ENCODE results near the gene DNAH8. TPM values are rescaled to one million over a fixed set of nuclear protein-coding genes. Genes with fewer than 3 reads are reported as not detected.

The DNAH8 gene
- total RNA-seq, 1 donor = under 0.01 TPM

DNA sequence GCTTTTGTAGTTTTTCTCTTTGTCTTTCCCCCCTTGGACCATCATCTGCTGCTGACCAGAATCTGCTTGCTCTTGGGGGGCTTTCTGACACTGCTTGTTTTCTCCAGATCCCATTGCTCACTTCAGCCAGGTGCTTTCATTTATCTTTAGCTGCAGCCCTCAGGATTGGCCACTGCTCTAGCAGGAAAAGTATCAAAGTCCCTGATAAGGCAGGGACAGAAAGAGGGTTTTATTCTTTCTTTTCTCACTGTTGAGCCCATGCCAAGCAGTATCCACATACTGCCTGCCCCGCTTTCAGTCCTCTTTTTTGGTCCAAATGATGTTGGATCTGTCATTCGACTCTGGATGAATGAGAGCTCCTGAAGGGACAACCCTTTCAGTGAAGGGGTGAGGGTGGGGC lies 141.4 kb downstream of the DNAH8 start:
- TF ChIP-seq, protein P1, sequence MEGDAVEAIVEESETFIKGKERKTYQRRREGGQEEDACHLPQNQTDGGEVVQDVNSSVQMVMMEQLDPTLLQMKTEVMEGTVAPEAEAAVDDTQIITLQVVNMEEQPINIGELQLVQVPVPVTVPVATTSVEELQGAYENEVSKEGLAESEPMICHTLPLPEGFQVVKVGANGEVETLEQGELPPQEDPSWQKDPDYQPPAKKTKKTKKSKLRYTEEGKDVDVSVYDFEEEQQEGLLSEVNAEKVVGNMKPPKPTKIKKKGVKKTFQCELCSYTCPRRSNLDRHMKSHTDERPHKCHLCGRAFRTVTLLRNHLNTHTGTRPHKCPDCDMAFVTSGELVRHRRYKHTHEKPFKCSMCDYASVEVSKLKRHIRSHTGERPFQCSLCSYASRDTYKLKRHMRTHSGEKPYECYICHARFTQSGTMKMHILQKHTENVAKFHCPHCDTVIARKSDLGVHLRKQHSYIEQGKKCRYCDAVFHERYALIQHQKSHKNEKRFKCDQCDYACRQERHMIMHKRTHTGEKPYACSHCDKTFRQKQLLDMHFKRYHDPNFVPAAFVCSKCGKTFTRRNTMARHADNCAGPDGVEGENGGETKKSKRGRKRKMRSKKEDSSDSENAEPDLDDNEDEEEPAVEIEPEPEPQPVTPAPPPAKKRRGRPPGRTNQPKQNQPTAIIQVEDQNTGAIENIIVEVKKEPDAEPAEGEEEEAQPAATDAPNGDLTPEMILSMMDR (IDR thresholded peaks at IDR 0.05; ENCODE audit: insufficient read depth, low read depth, low read length) = no peak
- H3K4me3 ChIP-seq (ENCODE audit: low read depth, low read length) = no peak overlapping the region
- no peak for DNase-seq (ENCODE audit: low read depth)

DNA sequence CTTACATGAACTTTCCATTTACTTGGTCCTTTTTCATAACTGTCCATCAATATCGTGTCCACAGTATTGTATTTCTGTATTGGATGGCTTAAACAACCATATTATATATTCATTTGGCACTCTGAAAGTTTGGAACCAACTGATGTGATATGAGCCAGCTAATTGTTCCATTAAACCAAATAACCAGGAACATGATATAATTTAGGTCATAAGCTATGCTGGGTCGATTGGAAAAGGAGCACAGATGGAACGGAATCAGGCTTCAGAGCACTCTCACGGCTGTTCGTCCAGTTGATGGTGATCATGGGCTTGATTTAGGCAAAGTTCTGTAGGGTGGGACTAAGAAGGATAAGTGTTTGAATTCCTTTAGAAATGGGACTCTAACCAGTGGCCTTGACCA lies 142.7 kb downstream of the DNAH8 start:
- TF ChIP-seq, protein P1 (IDR thresholded peaks at IDR 0.05; ENCODE audit: insufficient read depth, low read depth, low read length) = no peak
- DNase-seq (ENCODE audit: low read depth) = no peak
- H3K4me3 ChIP-seq (ENCODE audit: low read depth, low read length) = no peak overlapping the region

DNA sequence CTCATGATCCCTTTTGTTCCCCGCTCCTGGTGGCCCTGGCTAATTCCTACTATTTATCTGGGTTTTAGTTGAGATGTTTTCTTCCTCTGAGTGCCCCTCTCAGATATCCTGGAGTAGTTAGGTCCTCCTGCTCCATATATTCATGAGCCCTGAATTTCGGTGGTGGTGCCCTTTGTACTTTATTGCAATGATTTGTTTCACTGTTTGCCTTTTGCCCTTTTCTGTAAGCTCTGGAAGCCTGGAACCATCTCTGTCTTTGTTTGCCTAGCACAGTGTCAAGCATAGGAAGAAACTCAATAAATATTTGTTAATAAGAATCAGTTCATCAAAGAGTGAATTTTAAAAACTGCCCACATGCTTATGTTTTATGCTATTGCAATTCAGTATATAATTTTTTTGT lies 144.9 kb downstream of the DNAH8 start:
- no peak for DNase-seq (ENCODE audit: low read depth)
- no peak overlapping the region for H3K4me3 ChIP-seq (ENCODE audit: low read depth, low read length)
- TF ChIP-seq, protein P1 (IDR thresholded peaks at IDR 0.05; ENCODE audit: insufficient read depth, low read depth, low read length) = no peak

DNA sequence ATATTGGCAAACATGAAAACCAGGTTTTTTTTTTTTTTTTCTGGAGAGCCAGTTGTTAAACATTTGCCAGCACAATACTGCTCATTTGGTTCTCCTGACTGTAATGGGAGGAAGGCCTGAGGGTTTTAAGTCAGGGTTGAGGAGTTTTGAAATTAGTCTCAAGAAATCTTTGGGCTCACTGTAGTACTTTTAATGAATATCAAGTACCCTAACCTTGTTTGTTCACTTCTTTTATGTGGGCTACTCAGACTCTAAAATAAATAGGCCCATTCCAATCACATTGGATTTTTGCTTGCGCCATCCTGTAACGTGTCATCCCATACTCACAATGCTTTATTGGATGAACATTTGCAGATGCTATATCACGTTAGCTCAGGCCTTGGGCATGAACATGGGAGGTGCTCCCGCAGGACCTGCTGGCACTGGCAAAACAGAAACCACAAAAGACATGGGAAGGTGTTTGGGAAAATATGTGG lies 146.9 kb downstream of the DNAH8 start:
- no peak overlapping the region for H3K4me3 ChIP-seq (ENCODE audit: low read depth, low read length)

DNA sequence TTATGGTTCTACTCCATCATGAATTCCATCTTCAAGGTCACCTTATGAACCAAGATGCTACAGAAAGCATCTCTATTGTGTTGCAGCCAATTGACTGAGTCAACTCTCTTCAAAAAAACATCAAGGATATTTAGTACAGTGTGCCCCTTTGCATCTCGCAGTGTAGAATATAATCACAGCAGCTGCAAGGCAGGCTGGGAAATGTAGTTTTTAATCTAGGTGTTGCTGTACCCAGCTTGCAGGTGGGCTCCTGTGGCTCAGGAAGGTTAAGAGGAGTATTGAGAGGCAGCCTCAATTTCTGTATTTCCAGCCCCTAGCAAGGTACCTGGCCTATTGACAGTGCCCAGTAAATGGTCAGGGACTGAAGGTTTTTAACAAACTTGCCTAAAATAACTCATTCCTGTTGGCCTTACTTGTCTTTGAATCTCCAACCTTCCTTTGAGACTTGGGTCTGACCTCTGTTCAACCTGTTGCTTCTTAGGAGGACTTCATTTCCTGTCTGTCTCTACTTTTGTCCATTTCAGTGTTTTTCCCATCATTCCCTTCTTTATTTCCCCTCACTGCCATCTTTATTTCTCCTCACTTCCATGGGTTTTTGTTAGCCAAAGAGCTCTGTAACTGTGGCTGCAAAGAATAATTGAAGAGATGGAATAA lies 150.5 kb downstream of the DNAH8 start:
- no peak for DNase-seq (ENCODE audit: low read depth)
- H3K4me3 ChIP-seq (ENCODE audit: low read depth, low read length) = no peak overlapping the region
- TF ChIP-seq, protein P1 (IDR thresholded peaks at IDR 0.05; ENCODE audit: insufficient read depth, low read depth, low read length) = no peak

More for the DNA sequence above, 146.9 kb downstream of the DNAH8 start:
- DNase-seq (ENCODE audit: low read depth) = no peak
- TF ChIP-seq, protein P1 (IDR thresholded peaks at IDR 0.05; ENCODE audit: insufficient read depth, low read depth, low read length) = no peak

DNA sequence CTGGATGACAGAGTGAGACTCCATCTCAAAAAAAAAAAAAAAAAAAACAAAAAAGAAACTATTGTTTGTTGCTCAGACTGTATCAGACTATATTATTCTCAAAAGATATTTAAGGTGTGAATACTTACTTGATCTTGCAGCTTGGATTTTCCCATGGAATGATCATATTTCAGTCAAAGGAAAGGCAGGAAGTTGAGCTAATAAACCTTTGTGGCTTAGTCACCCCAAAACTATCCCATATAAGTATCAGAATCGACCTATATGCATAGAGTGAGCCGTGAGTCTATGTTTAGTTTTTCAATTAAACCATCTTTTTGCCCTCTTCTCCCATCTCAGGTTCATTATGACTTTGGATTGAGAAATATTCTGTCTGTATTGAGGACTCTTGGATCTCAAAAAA lies 152.6 kb downstream of the DNAH8 start:
- DNase-seq (ENCODE audit: low read depth) = no peak
- TF ChIP-seq, protein P1 (IDR thresholded peaks at IDR 0.05; ENCODE audit: insufficient read depth, low read depth, low read length) = no peak
- H3K4me3 ChIP-seq (ENCODE audit: low read depth, low read length) = no peak overlapping the region
